Karpas-422 (cell line): ENCODE measurements around the gene NUP98. TPM values are rescaled to one million over a fixed set of nuclear protein-coding genes. Genes with fewer than 3 reads are reported as not detected.
"Not testable (repeated sequence)": the region's sequence is repeated elsewhere in the genome, so short reads cannot be mapped to it uniquely, and the experiment has no call there.

Experiments
- DNase-seq: peaks from one replicate; pipeline ENCODE4 v3.0.0-alpha.2; 2015
- H2AFZ ChIP-seq: fragments of 200-600 bp; sonication (generic); 2 replicates; pipeline ENCODE4 v1.6.1; 2014; ENCODE audit warnings: antibody characterized with exemption, low read length, mixed read lengths
- H3K27ac ChIP-seq: fragments of 200-600 bp; sonication (generic); 2 replicates; pipeline ENCODE4 v1.5.1; 2014; ENCODE audit warnings: mild to moderate bottlenecking, low read length, moderate library complexity
- H3K27me3 ChIP-seq: fragments of 200-600 bp; sonication (generic); 2 replicates; pipeline ENCODE4 v1.6.1; 2014; ENCODE audit warnings: low read length, mixed read lengths
- H3K36me3 ChIP-seq: fragments of 200-600 bp; sonication (generic); 2 replicates; pipeline ENCODE4 v1.6.1; 2014; ENCODE audit warnings: low read length, mixed read lengths; ENCODE audit not compliant: insufficient read depth
- H3K4me1 ChIP-seq: fragments of 200-600 bp; sonication (generic); 2 replicates; pipeline ENCODE4 v1.6.1; 2014; ENCODE audit warnings: mild to moderate bottlenecking, low read length, mixed read lengths
- H3K4me2 ChIP-seq: fragments of 200-600 bp; sonication (generic); 2 replicates; pipeline ENCODE4 v1.6.1; 2014; ENCODE audit warnings: low read length, low read depth, mild to moderate bottlenecking; ENCODE audit not compliant: poor library complexity, severe bottlenecking
- H3K4me3 ChIP-seq: fragments of 200-600 bp; sonication (generic); 2 replicates; pipeline ENCODE4 v1.5.1; 2014; ENCODE audit warnings: mild to moderate bottlenecking, antibody characterized with exemption, low read length, mixed read lengths
- H3K79me2 ChIP-seq: fragments of 200-600 bp; sonication (generic); 2 replicates; pipeline ENCODE4 v1.6.1; 2014; ENCODE audit warnings: mild to moderate bottlenecking, low read length, mixed read lengths
- H3K9ac ChIP-seq: fragments of 200-600 bp; sonication (generic); 2 replicates; pipeline ENCODE4 v1.6.0; 2014; ENCODE audit warnings: low read length
- H3K9me2 ChIP-seq: fragments of 200-600 bp; sonication (generic), shearing (Covaris generic); replicated peaks from 2 replicates; pipeline ENCODE4 v1.6.0; 2014; ENCODE audit warnings: mild to moderate bottlenecking, low read length, moderate library complexity; ENCODE audit not compliant: insufficient read depth
- H3K9me3 ChIP-seq: fragments of 300-700, 200-600 bp; sonication (generic); 2 replicates; pipeline ENCODE4 v1.6.1; 2014; ENCODE audit warnings: low read length, mixed read lengths
- H4K20me1 ChIP-seq: fragments of 200-600 bp; sonication (generic); 2 replicates; pipeline ENCODE4 v1.6.1; 2014; ENCODE audit warnings: mild to moderate bottlenecking, antibody characterized with exemption, low read length, low read depth; ENCODE audit not compliant: insufficient read depth
- total RNA-seq: library from RNA; depleted of rRNA; stranded (reverse); fragments of >200 nt; shearing (Covaris generic); gene quantifications from 2 replicates; pipeline ENCODE4 v1.2.3, GENCODE V29; 2014; ENCODE audit warnings: low replicate concordance

NUP98 gene
- total RNA-seq, 1 experiment from 2014 or later, result 124 TPM

DNA sequence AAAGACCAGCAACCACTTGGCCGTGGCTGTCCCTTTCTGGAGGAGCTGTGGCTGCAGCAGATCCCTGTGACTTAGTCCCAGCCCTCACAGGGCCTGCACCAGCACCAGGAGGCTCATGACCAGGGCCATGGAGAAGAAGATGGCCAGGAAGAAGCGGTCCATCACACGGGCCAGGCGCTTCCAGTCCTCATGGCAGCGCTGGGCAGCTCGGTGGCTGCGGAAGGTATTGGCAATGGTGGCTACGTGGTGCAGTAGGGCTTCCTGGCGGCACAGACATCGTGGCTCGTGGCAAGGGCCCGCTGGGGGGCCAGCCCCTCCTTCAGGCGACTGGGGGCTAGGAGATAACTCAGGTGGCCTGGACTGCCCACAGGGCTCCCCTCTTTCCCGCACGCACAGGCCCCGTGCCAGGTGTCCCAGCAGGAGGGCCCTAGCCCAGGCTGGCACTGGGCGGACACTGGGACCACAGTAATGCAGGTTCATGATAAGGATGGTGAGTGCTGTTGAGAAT lies 131.3 kb downstream of the NUP98 start:
- no peak overlapping the region for H3K4me2 ChIP-seq
- H3K27ac ChIP-seq, result no peak overlapping the region
- H2AFZ ChIP-seq, result no peak overlapping the region
- H4K20me1 ChIP-seq, result 0 out of 2 replicates have a peak, but pooled peaks cover 4% of the 10 kb centered on the region
- H3K36me3 ChIP-seq, result peaks cover 2% of the 10 kb centered on the region; the same call in 1 of the 2 replicates
- H3K9ac ChIP-seq, result no peak overlapping the region
- no peaks in the 10 kb centered on the region for H3K79me2 ChIP-seq
- no peaks in the 10 kb centered on the region for H3K9me3 ChIP-seq
- no peaks in the 10 kb centered on the region for H3K4me1 ChIP-seq
- H3K4me3 ChIP-seq, result no peak overlapping the region
- no peaks in the 10 kb centered on the region for H3K9me2 ChIP-seq
- H3K27me3 ChIP-seq, result no peaks in the 10 kb centered on the region
- DNase-seq, result no peak

DNA sequence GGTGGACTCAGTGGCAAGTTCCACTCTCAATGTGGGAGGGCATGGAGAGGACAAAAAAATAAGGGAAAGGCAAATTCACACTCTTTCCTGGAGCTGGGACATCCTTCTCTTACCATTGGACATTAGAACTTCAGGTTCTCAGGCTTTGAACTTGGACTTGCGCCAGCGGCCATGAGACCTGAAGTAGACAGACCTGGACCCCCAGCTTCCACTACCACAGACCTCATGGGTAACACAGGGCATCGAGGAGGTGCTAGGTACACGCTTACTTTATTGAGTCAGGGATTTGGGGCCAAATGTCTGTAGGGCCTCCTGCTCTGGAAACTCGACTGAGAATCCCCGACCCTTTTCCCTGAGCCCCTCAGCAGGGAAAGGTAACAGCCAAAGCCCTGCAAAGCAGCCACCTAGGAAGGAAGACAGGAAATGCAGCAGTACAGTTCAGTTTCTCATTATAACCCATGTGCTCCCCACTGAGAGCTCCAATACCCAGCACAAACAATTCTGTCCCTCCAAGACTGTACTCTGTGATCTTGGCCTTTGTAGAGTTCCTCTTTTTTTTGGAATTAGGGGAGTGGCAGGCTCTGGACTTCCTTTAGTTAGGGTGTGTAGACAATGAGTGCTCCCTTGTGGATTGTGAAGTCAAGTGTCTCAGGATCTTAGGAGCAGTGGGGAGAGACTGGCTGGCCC lies 131.9 kb downstream of the NUP98 start:
- no peak overlapping the region for H3K27ac ChIP-seq
- DNase-seq, result no peak
- H3K4me2 ChIP-seq, result no peak overlapping the region
- no peak overlapping the region for H3K9ac ChIP-seq
- H3K27me3 ChIP-seq, result no peaks in the 10 kb centered on the region
- H4K20me1 ChIP-seq, result peaks cover 9% of the 10 kb centered on the region; the same call in 1 of the 2 replicates
- no peaks in the 10 kb centered on the region for H3K9me2 ChIP-seq
- H3K4me3 ChIP-seq, result no peak overlapping the region
- no peaks in the 10 kb centered on the region for H3K9me3 ChIP-seq
- no peaks in the 10 kb centered on the region for H3K79me2 ChIP-seq
- no peaks in the 10 kb centered on the region for H3K4me1 ChIP-seq
- no peak overlapping the region for H2AFZ ChIP-seq
- H3K36me3 ChIP-seq, result peaks cover 2% of the 10 kb centered on the region; the same call in 1 of the 2 replicates

DNA sequence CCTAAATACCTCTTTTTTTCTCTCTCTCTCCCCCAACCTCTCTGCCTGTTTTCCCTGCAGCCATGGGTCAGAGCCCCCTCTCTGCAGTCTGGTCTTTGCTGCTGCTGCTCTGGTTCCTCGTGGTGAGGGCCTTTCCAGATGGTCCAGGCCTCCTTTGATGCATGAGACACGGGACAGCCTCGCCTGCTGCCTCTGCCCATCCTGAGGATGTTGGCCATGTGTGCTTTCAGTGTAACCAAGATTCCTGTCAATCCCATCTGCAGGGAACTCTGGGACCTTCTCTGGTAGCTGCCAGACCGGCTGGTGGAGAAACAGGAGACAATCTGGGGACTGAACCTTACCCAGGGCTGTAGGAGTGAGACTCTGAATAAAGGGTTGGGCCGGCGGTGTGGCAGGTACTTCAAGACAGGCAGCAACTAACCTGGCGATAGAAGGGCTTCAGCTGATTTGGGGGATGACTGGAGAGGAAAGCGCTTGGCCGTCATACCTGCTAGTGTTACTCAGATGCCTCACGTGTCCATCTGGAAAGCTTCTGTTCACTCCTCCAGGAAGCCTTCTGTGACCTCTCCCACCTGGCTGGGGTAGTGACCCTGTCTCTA lies 133.2 kb downstream of the NUP98 start:
- peaks cover under 1% of the 10 kb centered on the region; the same call in 1 of the 2 replicates for H3K36me3 ChIP-seq
- no peaks in the 10 kb centered on the region for H3K79me2 ChIP-seq
- no peak overlapping the region for H3K4me2 ChIP-seq
- H3K27me3 ChIP-seq, result no peaks in the 10 kb centered on the region
- H3K4me3 ChIP-seq, result no peak overlapping the region
- peaks cover 9% of the 10 kb centered on the region; the same call in 1 of the 2 replicates for H4K20me1 ChIP-seq
- no peak overlapping the region for H3K27ac ChIP-seq
- H3K9me2 ChIP-seq, result no peaks in the 10 kb centered on the region
- DNase-seq, result no peak
- no peak overlapping the region for H2AFZ ChIP-seq
- no peaks in the 10 kb centered on the region for H3K9me3 ChIP-seq
- no peaks in the 10 kb centered on the region for H3K4me1 ChIP-seq
- no peak overlapping the region for H3K9ac ChIP-seq

DNA sequence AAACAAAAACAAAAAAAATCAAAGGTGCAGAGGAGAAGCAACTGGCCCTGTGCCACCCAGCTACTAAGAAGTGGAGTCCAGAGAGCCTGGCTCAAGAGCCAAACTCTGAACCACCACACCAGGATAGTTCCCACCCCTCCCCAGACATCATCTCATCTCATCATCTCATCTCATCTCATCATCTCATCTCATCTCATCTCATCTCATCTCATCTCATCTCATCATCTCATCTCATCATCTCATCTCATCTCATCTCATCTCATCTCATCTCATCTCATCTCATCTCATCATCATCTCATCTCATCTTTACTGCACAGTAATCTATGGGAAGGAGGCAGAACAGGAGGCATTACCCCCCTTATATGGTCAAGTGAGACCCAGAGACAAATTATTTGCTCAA lies 134.5 kb downstream of the NUP98 start:
- no peaks in the 10 kb centered on the region for H3K9me2 ChIP-seq
- no peak overlapping the region for H2AFZ ChIP-seq
- H3K4me2 ChIP-seq, result no peak overlapping the region
- DNase-seq, result no peak
- no peaks in the 10 kb centered on the region for H3K27me3 ChIP-seq
- no peaks in the 10 kb centered on the region for H3K4me1 ChIP-seq
- H4K20me1 ChIP-seq, result peaks cover 9% of the 10 kb centered on the region; the same call in 1 of the 2 replicates
- H3K9ac ChIP-seq, result no peak overlapping the region
- H3K4me3 ChIP-seq, result no peak overlapping the region
- no peaks in the 10 kb centered on the region for H3K79me2 ChIP-seq
- H3K36me3 ChIP-seq, result no peaks in the 10 kb centered on the region; the same call in 1 of the 2 replicates
- H3K9me3 ChIP-seq, result no peaks in the 10 kb centered on the region
- H3K27ac ChIP-seq, result no peak overlapping the region

DNA sequence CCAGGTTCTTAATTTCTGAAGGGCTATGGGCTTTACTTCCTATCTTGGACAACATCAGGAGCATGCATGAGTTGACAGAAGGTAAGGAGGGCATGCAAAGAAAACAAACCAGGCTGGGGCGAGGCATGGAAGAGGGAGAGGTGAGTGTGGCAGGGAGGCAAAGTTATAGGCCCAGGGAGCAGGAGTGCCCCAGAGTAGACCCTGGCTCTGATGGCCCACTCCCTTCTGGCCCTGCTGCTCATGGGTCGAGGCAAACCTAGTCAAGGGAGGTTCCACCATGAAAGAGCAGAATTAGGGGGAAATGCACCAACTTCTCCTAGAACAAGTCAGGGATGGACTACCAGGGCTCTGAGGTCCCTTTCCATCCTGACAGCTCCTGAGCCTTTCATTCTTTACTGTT lies 136.4 kb downstream of the NUP98 start:
- H3K4me2 ChIP-seq, result no peak overlapping the region
- H3K4me3 ChIP-seq, result no peak overlapping the region
- no peaks in the 10 kb centered on the region for H3K4me1 ChIP-seq
- H4K20me1 ChIP-seq, result peaks cover 9% of the 10 kb centered on the region; the same call in 1 of the 2 replicates
- H3K9me2 ChIP-seq, result no peaks in the 10 kb centered on the region
- H3K9me3 ChIP-seq, result no peaks in the 10 kb centered on the region
- H3K79me2 ChIP-seq, result no peaks in the 10 kb centered on the region
- no peak for DNase-seq
- H3K27me3 ChIP-seq, result no peaks in the 10 kb centered on the region
- H3K27ac ChIP-seq, result no peak overlapping the region
- no peak overlapping the region for H3K9ac ChIP-seq
- no peak overlapping the region for H2AFZ ChIP-seq
- H3K36me3 ChIP-seq, result no peaks in the 10 kb centered on the region; the same call in 1 of the 2 replicates

DNA sequence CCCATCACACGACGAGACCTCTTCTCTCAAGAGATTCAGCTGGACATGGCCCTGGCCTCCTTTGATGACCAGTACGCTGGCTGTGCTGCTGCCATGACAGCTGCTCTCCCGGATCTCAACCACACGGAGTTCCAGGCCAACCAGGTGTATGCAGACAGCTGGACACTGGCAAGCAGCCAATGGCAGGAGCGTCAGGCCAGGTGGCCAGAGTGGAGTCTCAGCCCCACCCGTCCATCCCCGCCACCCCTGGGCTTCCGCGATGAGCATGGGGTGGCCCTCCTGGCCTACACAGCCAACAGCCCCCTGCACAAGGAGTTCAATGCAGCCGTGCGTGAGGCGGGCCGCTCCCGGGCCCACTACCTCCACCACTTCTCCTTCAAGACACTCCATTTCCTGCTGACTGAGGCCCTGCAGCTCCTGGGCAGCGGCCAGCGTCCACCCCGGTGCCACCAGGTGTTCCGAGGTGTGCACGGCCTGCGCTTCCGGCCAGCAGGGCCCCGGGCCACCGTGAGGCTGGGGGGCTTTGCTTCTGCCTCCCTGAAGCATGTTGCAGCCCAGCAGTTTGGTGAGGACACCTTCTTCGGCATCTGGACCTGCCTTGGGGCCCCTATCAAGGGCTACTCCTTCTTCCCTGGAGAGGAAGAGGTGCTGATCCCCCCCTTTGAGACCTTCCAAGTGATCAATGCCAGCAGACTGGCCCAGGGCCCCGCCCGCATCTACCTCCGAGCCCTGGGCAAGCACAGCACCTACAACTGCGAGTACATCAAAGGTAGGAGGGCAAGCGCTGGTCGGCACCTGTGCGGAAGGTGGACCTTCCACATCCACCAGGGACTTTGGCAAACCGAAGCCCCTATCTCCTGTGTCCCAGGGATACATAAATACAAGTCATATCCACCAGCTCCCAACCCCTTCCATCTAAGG lies 137.5 kb downstream of the NUP98 start:
- Histone ChIP-seq H3K79me2 (no peaks in the 10 kb centered on the region), H3K4me3 (no peak overlapping the region), H3K4me1 (no peaks in the 10 kb centered on the region), H3K36me3 (no peaks in the 10 kb centered on the region), H3K9ac (no peak overlapping the region), H3K9me2 (no peaks in the 10 kb centered on the region), H4K20me1 (peaks cover 9% of the 10 kb centered on the region; the same call in 1 of the 2 replicates), H3K9me3 (no peaks in the 10 kb centered on the region), H2AFZ (no peak overlapping the region), H3K27me3 (no peaks in the 10 kb centered on the region), H3K4me2 (no peak overlapping the region), H3K27ac (no peak overlapping the region)
- DNase-seq, result no peak

DNA sequence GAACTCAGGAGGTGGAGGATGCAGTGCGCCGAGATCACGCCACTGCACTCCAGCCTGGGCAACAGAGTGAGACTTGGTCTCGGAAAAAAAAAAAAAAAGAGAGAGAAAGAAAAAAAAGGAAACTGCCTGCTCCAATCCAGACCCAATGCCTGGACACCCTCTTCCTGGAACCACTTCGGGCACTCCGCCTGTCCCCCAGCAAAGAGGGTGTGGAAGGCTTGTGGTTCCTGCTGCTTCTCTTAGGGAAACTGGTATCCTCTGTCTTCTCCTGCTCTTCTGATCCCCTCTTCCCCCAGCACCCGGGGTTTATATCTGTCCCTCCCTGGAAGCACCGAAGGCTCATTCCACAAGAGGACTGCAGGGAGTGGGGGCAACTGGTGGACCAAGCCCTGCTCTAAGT lies 139.1 kb downstream of the NUP98 start:
- Histone ChIP-seq H3K9ac (no peak overlapping the region), H3K27me3 (no peaks in the 10 kb centered on the region), H3K4me1 (no peaks in the 10 kb centered on the region), H4K20me1 (peaks cover 5% of the 10 kb centered on the region; the same call in 1 of the 2 replicates), H3K4me2 (no peak overlapping the region), H3K36me3 (no peaks in the 10 kb centered on the region), H3K27ac (no peak overlapping the region), H2AFZ (no peak overlapping the region), H3K4me3 (no peak overlapping the region), H3K9me2 (no peaks in the 10 kb centered on the region), H3K79me2 (no peaks in the 10 kb centered on the region), H3K9me3 (no peaks in the 10 kb centered on the region)
- DNase-seq, result no peak

DNA sequence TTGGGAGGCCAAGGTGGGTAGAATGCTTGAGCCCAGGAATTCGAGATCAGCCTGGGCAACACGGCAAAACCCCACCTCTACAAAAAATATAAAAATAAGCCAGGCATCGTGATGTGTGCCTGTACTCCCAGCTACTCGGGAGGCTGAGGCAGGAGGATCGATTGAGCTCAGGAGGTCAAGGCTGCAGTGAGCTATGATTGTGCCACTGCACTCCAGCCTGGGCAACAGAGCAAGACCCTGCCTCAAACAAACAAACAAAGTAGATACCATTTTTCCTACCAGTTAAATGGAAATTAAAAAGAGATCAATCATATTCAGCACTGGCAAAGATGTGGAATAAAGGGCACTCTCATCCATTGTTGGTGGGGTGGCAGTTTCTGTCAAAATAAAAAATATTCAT lies 140.0 kb downstream of the NUP98 start:
- not testable (repeated sequence) for H2AFZ ChIP-seq, H3K4me3 ChIP-seq, DNase-seq, H3K36me3 ChIP-seq, H3K79me2 ChIP-seq, H3K4me2 ChIP-seq, H3K4me1 ChIP-seq, H4K20me1 ChIP-seq, H3K9me3 ChIP-seq, H3K27me3 ChIP-seq, H3K27ac ChIP-seq, H3K9ac ChIP-seq, H3K9me2 ChIP-seq
